ENCODE results near the gene RAB13.
A peak's percentile ranks its signal among the peaks of the same experiment; 100 is the strongest.

The RAB13 gene

DNA sequence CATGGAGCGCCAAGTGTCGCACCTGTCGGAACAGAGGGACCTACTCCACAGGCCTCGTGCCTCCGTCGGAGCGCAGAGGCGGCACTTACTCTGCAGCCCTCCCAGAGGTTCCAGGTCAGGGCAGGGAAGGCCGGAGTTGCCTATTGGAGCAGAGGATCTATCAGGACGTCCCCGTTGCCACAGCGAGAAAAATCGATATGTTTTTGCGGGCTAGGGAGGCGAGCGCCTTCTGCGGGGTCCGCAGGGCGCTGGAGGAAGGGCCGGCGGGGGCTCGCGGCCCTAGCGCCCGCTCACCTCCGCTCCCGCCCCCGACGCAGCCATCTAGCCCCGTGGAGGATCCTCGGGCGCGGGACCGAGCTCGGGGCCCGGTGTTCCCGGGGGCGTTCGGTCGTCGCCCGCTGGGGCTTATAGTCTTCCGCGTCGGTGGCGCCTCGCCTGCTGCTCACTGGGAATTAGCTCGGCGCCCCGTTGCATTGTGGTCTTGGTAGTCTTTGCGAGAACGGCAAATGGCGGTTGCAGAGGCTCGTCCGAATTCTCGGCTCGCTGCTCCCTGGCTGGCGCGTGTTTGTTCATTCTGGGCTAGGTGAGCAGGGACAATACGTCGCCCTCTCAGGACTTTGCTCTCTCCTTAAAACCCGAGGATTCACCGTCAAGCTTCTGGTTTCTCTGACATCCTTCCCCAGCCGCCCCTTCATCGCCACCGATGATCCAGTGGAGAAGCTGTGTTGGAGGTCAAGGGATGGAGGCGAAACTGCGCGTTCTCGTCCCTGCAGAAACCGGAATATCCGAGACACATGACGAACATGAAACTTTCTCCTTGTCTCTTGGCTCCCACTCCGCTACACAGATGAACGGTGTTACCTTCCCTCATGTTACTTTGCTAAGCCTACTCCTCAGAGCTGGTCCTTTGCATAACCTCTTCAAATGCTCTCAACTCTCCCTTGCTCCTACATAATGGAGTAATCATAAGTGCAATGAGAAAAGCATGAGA lies 8.6 kb downstream of the RAB13 start, which contains the start of gene JTB:
TSS of gene JTB (minus strand) at position 425 of the 991 bp plus-strand sequence. CDS start at position 3, 422 bp downstream.
- peak; percentile 84 for DNase-seq (ENCODE audit: low spot score)

DNA sequence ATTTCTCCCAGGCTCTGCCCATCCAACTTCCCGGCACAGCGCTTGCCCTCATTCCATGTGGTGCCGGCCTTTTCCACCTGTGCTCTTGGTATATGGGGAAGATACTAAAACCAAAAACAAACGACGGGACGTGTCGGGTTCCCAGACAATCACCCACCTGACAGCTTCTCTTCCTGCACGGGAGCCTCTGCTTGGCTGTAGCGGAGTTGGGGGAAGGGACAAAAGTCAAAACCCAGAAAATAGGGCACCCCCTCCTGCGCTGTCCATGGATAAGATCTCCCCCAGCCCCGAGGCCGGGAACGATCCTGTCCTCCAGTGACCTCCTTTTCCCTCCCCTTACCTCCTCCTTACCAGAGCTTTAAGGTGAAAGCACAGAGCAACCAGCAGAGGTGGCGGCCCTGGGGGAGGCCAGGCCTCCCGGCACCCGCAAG lies 9.3 kb downstream of the RAB13 start:
- DNase-seq (ENCODE audit: low spot score): no peak

DNA sequence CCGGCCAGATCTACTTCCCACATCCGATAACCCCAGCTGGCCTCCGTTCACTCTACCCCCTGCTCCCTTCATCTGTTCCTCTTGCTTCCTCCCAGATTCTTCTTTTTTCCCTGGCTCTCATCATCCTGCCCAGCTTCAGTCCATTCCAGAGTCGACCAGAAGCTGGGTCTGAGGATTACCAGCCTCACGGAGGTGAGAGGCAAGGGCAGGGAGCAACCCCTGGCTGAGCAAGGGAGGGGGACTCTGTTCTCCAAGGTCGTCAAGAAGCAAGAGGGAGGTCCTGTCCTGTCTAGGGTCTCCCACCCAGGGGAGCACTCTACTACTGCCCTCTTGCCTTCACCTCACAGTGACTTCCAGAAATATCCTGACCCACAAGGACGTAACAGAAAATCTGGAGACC lies 12.6 kb downstream of the RAB13 start:
- DNase-seq (ENCODE audit: low spot score): no peak

DNA sequence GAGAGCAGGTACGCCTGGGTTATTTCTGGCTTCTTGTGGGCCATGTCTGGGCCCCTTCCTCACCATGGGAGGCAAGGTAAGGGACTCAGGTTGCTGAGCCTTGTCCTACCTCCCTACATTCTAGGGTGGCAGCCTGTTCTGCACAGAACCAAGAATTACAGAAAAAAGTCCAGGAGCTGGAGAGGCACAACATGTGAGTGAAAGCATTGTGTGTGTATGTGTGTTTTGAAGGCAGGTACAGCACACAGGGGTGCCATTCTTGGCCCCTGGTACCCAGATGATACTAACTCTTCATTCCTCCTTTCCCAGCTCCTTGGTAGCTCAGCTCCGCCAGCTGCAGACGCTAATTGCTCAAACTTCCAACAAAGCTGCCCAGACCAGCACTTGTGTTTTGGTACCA lies 13.1 kb downstream of the RAB13 start:
- no peak for DNase-seq (ENCODE audit: low spot score)

DNA sequence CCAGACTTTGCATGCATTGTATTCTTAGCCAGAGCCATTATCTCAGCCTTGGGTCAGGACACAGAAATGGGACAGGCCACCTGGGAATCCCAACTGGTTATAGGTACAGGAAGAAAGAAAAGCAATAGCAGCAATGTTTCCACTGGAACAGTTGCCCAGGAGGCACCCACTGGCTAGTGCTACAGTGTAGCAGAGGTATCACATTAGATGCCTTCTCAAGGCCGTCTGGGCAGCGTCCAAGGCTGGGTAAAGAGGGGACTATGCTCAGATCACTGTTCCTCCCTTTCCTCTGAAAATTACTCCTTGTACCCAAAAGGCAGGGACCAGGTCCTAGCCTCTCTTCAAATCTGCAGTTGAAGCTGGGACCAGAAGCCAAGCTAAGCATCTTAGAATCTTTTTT lies 15.8 kb downstream of the RAB13 start:
- DNase-seq (ENCODE audit: low spot score): no peak

DNA sequence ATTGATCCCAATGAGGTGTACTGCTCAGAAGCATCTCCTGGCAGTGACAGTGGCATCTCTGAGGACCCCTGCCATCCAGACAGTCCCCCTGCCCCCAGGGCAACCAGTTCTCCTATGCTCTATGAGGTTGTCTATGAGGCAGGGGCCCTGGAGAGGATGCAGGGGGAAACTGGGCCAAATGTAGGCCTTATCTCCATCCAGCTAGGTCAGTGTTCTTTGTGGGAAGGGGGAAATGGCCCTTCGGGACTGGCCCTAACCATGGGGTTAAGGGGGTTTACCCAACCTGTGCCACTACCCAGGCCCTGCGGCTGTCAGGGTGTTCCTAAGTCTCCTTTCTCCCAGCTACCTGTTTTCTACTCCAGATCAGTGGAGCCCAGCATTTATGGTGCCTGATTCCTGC lies 17.2 kb downstream of the RAB13 start:
- no peak for DNase-seq (ENCODE audit: low spot score)

DNA sequence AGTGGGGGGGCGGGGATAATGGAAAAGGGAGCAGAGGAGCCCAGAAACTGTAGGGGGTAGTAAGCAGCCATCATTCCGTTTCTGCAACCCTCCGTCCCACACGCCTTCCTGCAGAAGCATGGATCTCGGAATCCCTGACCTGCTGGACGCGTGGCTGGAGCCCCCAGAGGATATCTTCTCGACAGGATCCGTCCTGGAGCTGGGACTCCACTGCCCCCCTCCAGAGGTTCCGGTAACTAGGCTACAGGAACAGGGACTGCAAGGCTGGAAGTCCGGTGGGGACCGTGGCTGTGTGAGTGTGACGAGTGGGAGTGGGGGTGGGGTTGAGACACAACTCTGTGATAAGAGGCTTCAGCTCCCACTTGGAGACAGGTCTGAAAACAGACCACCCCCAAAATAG lies 17.7 kb downstream of the RAB13 start:
- no peak for DNase-seq (ENCODE audit: low spot score)

DNA sequence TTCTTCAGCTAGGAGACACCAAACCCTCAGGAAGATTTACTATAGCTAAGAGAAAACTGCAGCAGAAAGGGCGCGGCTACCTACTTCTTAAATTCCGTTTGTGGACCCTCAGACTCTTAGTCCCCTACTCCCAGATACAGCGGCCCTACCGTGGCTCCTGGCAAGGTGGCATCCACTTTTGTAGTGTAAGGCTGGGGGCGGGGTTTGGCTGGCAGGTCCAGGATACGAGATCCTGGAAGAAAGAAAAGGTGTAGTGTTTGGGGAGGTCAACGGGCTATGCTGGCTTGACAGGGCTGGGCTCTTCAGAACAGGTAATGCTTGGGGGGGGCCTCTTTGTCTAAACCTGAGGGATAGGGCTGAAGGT lies 18.2 kb downstream of the RAB13 start:
- no peak for DNase-seq (ENCODE audit: low spot score)

DNA sequence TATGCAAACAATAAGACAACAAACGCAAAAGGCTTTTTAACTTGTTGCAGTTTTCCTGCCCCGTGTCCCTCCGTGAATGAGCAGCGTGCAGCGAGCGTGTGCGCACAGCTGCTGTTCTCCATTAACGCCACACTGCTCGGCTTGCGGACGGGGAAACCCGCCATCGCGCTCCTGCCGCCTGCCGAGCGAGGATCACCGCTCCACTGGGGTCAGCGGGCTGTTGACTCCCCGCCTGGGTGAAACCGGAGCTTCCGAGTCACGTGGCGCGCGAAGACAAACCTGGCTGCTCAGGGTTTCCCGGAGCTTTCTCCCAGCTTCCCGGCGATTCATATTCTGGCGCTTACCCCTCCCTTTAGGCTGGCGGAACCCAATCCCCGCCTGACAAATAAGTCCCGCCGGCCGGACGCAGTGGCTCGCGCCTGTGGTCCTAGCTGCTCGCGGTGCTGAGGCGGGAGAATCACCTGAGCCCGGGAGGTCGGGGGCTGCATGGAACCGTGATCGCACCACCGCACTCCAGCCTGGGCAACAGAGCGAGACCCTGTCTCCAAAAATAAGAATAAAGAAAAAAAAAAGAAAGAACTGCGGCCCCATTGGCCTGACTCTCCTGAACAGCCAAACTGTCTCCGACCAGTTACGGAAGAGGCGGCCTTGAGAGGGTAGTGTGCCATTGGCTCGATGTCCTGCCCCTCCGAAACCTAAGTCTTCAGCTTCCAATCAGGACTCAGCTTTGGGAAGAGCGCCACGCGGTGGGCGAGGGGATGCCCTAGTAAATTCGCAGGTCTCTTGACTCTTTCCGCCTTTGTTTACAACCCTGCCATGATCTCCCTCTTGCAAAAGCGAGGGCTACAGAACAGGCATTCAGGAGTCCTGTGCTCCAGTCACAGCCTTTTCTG lies 18.8 kb downstream of the RAB13 start, which contains the start of gene CREB3L4:
TSS of gene CREB3L4 (plus strand) at position 796 of the 893 bp plus-strand sequence. CDS start 624 bp downstream, outside the sequence.
- DNase-seq (ENCODE audit: low spot score): peak; percentile 86

DNA sequence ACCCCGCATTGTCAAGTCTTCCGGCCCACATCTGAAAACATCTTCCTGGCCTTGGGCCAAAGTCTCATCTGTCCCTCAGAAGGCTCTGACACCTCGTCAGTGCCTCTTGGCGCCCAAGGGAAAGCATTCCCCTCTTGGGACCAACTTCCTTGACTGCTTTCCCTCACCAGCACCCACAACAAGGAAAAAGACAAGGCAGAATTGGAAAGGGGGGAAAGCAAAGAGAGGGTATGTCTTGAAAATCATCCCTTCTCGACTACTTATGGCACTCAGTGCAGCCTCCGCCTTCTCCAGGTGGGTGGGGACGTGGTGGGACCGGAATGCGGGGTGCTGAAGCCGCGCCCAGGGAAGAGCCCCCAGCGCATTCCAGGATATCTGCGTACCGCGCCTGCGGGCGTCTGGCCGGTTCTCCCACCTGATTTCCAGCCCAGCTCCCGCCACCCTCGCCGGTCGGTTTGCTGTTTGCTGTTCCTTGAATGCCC lies 22.2 kb downstream of the RAB13 start:
- DNase-seq (ENCODE audit: low spot score): no peak

DNA sequence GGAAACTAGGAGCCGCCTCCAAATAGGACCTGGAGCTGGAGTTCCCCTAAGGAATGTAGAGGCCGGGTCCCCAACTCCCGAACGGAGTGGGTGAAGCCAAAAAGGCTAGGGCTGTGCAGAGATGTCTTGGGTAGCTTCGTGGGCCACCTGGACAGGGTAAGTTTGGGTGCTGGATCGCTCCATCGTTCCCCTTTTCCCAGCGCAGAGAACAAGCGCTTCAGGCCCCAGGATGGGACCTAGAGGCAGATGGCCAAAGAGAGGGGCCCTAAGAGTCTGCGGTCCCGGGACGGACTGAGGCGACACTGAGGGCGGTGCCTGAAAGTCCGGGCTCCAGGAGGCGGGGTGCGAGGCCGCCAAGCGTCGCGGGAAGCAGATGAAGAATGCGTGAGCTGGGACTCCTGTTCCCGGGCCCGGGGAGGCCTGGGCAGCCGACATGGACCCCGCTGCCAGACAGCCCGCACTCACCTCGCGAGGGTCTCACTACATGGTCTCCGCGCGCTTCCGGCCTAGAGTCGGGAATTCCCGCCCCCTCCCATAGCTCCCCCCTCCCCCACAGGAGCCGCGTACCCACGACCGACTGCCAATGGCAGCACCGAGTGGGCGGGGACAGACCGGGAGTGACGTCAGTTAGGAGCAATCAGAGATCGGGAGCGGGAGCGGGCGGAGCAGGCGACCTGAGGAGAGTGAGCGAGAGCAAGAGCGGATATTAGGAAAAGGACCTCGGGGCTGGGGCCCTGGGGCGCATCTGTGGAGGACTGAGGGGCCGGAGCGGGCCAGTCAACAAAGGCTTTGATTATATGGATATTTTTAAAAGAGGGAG lies 22.9 kb downstream of the RAB13 start, which contains the start of gene SLC39A1:
TSS of gene SLC39A1 (minus strand) at position 508 of the 820 bp plus-strand sequence. CDS start 822 bp downstream, outside the sequence.
- DNase-seq (ENCODE audit: low spot score): peak; percentile 95

DNA sequence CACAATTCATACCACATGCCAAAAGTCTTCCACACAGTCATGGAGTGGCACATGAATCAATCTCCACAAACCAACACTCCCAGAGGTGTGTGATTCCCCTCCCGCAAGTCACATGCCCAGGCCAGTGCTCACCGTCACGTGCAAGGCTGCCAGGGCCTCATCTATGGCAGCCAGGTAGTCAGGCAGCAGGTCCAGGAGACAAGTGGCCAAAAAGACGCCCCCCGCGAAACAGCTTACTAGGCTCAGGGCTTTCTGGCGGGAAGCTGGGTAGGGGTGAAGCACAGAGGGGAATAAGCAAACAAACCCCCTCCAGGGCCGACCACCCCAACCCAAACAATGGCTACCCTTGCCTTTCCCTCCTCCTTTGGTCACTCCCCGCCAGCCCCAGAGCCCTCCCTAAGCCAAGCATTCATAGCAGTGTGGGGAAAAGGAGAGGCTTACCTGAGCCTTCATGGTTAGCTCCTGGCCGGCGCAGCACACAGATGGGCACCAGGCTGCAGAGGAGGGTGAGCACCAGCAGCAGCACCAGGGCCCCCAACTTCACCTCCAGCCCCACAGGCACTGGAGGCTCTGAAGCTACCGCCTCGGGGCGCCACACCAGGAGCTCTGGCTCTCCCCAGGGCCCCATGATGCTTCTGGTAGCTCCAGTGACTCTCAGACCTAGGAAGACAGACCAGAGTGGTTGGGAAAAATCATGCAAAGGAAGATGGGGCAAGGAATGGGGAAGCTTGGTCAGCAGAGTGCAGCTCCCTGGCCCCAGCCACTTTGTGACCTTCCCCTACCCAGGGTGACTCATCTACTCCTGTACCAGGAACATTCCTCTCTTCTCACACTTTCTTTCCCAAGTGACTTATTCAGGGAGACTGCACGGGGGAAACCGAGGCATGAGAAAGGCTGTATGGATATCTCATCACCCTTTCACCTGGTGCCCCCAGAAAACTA lies 23.8 kb downstream of the RAB13 start:
- no peak for DNase-seq (ENCODE audit: low spot score)

DNA sequence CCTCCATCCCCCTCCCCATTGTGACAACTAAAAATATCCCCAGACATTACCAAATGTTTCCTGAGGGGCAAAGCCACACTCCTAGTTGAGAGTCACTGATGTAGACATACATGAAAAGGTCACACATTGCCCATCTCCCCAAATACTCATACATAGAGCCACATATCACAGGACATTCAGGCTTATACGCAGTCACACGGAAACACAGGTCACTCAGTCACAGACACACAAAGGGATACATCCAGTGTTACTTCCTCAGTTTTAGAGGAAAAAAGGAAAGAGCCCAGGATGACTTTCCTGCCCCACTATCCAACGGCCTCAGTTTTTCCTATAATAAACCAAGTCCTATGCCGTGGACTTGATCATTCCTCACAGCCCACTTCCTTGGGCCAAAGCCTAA lies 24.7 kb downstream of the RAB13 start:
- DNase-seq (ENCODE audit: low spot score): no peak

DNA sequence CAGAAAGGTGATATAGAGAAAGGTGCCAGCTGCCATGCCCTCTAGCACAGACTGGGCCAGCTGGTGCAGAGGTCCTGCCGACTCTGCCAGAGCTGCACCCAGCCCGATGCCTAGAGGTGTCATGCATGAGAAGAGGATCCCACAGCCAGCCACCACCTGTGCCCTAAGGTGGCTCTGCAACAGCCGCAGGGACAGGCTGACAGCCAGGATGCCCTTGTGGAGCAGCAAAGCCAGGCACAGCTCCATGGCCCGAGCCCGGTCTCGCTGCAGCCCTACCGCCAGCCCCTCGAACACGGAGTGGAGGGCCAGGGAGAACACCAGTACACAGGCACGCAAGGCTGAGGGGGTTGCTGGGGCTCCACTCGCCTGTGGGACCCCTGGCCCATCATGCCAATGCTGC lies 25.9 kb downstream of the RAB13 start:
- no peak for DNase-seq (ENCODE audit: low spot score)

DNA sequence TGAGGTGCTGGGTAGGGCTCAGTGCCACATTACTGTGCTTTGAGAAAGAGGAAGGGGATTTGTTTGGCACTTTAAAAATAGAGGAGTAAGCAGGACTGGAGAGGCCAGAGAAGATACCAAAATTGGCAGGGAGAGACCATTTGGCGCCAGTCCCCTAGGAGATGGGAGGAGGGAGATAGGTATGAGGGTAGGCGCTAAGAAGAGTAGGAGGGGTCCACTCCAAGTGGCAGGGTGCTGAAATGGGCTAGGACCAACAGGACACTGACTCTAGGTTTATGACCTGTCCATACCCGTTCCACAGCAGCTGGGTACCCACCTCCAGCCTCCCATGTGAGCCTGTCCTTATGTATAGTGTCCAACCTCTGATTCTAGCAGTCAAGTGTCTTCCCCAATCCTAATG lies 26.7 kb downstream of the RAB13 start:
- DNase-seq (ENCODE audit: low spot score): no peak

DNA sequence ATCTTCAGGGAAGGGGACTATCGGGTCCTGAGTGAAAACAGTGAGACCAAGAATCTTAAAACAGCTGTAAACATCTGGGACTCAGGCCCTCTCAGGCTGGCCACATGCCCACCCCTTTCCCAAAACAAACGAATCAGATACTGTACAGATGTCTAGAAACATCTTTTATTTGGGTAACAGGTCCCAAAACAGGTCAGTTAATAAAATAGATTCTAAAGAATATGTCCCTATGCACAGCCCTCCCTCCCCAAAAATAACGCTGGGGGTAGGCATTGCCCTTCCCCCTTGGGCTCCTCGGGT lies 27.2 kb downstream of the RAB13 start:
- no peak for DNase-seq (ENCODE audit: low spot score)

DNA sequence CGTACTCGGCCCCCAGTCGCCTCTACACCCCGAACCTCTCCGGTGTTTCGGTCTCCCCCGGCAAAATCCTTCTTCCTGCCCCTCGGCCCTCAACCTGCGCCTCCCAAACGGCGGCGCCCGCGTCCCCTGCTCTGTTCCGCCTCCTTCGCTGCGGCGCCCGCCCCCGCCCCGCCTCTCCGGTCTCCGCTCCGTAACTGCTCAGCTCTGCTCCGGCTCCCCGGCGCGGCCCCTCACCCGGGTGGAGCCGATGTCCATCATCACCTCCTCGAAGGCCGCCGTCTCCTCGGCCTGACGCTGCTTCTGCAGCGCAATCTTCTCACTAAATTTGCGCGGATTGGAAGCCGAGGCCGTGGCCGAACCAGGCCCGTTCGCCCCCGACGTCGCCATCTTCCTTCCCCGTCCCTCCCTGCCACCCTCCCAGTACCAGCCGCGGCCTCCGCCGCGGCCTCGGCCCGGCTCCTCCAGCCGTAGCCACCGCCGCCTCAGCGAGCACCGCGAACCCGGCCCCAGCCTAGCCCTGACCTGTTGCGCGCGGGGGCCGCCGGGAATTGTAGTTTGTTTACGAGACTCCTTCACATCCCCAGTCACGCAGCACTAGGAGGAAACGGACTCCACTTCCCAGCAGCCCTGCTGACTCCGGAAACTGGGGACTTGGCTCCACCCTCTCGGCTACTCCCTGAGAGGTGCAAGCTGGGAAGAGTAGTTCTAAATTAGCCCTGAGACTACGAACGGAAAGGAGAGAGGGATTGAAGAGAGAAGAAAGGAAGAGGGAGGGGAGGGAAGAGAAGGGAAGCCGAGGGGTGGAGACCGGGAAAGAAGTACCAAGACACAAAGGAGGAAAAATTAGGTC lies 27.8 kb downstream of the RAB13 start, which contains the start of gene CRTC2:
TSS of gene CRTC2 (minus strand) at position 502 of the 850 bp plus-strand sequence. CDS start at position 387, 115 bp downstream.
- peak; percentile 99 for DNase-seq (ENCODE audit: low spot score)

DNA sequence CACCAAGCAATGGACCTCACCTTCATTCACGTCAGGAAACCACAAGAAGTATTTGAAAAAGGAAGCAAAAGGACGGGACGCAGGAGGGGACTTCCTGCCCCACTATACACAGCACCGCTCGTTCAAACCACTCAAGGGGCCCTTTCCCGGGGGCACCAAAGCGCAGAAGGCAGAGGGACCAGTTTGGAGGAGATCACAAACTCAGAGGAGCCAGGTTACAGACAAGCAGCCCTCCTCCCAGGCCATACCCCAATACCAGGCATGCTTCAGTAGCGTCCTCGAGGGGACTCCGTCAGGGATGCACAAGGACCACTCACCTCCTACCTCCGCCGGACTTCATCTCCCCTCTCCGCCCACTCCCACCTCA lies 28.4 kb downstream of the RAB13 start:
- no peak for DNase-seq (ENCODE audit: low spot score)

DNA sequence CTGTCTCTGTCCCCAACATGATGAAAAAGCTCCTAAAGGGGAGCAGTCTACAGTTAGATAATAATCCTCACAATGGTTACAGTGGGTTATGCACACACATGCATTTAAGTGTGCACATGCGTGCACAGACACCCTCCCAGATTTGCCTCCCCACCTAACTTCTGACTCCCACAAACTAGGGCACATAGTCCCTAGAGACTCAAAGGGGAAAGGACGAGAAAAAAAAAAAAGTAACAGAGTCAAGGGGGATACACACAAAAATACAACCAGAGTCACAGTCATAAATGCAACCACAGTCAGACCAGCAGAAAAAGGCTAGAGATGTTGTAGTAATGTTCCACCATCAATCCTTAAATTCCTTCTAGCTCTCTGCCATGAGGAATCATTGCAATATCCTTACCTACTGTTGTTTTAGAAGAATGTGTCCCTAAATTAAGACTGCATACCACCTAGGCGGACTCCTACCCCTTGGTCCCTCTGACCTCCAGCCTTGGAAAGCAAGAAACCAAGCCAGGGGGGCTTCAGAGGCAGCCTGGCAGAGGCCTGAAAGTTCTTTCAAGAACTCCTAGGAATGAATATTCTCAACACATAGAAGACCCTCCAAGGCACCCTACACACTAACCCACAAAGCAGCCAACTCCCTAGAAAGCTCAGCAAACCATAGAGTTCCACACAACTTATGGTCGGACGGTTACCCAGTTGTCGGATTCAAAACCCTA lies 29.0 kb downstream of the RAB13 start:
- DNase-seq (ENCODE audit: low spot score): no peak
